ENCODE measurements around the gene SF3B1.
"Not testable (repeated sequence)": the region's sequence is repeated elsewhere in the genome, so short reads cannot be mapped to it uniquely, and the experiment has no call there.

DNA sequence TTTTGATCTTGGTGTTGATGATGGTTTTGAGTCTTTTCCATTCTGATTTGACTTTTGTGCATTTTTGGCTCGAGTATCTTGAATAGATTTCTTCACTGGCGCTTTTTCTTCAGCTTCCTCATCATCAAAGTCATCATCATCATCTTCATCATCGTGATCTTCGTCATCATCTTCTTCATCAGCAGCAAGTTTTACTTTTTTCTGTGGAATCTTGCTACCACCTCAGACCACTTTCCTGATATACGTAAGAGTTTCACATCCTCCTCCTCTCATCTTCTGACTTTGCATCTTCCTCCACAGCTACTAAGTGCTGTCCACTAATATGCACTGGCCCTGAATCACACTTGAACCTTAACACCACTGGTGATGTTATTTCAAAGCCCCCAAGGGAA is 54.9 kb downstream of the SF3B1 start:
- TF ChIP-seq EZH2 (IDR thresholded peaks at IDR 0.05; ENCODE audit: insufficient read depth, poor library complexity, severe bottlenecking); EZH2phosphoT487 (IDR thresholded peaks at IDR 0.05; ENCODE audit: insufficient read depth, low read depth): not testable (repeated sequence)
